GM12865 (cell line): ENCODE results near the gene TRRAP.
"Not testable (repeated sequence)": the region's sequence is repeated elsewhere in the genome, so short reads cannot be mapped to it uniquely, and the experiment has no call there.

ENCODE experiments used
- DNase-seq: peaks from one replicate; pipeline ENCODE4 v3.0.0; 2010; ENCODE audit warnings: low read depth
- H3K4me3 ChIP-seq: 2 replicates; pipeline ENCODE4 v1.5.1; 2011; ENCODE audit warnings: mild to moderate bottlenecking, low read depth, low read length, control low read depth
- CTCF ChIP-seq: IDR thresholded peaks from 2 replicates; pipeline ENCODE4 v1.5.1; 2011; ENCODE audit warnings: low read length, control low read depth, low read depth, inconsistent platforms; ENCODE audit not compliant: insufficient read depth; ENCODE audit errors: missing control alignments

TRRAP gene

DNA sequence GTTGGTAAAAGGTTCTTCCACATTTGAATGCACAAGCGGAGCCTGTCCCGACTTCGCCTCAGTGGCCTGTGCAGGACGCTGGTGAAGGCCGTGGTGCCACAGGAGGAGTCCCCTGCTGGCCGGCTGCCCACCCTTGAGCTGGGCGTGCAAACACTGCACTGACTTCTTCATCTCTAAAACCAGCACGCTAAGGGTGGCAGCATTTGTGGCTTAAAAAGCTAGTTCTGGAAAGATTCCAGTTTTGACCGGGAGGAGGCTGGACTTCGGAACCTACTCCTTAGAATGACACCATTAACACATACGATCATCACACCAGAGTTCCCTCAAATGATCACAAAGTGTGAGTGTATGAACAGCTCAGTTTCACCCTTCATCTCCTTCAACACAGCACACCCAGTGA, 163.2 kb downstream of the TRRAP start:
- no peak overlapping the region for H3K4me3 ChIP-seq
- TF ChIP-seq CTCF: no peak
- DNase-seq: no peak

DNA sequence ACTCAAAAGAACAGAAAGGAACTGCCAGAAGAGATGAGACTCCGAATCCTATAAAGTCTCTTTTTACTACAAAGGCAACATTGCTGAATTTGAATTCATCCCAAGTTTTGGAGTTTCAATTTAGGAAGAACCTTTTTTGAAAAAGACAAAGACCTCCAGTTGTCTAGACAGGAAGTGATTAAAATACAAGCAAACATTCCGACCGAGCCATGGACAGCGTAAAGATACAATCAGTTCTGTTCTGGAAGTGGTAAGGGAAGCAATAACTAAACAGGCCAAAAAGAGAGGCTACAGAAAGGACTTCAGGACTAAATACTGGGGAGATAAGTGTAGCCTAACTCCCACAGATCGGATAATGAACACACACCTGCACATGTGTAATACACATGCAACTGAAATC, 164.6 kb downstream of the TRRAP start:
- no peak overlapping the region for H3K4me3 ChIP-seq
- TF ChIP-seq CTCF: no peak
- no peak for DNase-seq

- not testable (repeated sequence) for DNase-seq, H3K4me3 ChIP-seq
Observed at GRCh38 chr7:99044858-99045257, 166.5 kb downstream of the TRRAP start.

DNA sequence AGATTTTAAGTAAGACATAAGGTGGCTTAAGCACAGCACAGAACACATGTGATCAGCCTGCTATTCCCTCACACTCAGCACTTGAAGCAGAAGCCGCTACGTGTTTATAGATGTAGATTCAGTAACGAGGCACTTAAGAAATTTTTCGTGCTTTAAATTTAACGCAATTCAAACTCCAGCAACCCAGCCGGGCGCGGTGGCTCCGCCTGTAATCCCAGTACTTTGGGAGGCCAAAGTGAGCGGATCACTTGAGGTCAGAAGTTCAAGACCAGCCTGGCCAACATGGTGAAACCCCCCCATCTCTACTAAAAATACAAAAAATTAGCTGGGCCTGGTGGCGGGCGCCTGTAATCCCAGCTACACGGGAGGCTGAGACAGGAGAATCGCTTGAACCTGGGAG, 167.9 kb downstream of the TRRAP start:
- DNase-seq, H3K4me3 ChIP-seq: not testable (repeated sequence)

DNA sequence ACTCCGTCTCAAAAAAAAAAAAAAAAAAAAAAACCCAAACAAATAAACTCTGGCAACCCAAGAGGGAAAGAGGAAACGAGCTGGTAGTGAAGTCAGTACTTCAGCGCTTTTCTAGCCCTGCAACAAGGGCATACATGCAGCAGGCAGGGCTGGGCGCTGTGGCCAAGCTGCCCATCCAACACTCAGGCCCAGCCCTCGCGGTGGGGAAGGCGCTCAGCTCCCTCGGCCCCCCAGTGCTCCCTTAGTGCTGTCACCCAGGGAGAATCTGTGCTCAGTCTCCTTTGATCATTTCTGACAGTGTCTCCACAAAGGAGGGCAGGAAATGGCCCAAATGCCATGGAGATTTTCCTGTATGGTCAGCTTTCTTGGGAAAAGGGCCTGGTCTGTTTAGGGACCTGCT, 168.4 kb downstream of the TRRAP start:
- no peak for DNase-seq
- no peak overlapping the region for H3K4me3 ChIP-seq
- no peak for TF ChIP-seq CTCF

GRCh38 chr7:99047526-99048077, 169.3 kb downstream of the TRRAP start:
- no peak for DNase-seq
- H3K4me3 ChIP-seq: no peak overlapping the region
- TF ChIP-seq CTCF: no peak

DNA sequence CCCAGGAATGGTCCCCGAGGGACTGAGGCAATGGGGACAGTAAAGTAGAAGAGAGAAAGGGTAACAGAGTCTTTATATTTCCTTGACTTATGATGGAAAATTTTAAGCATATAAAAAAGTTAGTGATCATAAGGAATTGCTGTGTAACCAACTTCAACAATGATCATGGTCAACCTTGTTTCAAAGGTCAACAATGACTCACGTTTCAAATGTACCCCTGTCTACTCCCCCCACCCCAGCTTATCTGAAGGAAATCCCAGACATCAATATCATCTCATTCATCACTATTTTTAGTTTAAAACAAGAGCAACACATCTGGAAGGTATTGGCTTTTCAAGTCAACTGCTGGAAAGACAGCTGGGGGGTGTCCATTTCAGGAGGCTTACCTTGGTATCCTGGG, 172.6 kb downstream of the TRRAP start:
- TF ChIP-seq CTCF: no peak
- H3K4me3 ChIP-seq: no peak overlapping the region
- DNase-seq: no peak

DNA sequence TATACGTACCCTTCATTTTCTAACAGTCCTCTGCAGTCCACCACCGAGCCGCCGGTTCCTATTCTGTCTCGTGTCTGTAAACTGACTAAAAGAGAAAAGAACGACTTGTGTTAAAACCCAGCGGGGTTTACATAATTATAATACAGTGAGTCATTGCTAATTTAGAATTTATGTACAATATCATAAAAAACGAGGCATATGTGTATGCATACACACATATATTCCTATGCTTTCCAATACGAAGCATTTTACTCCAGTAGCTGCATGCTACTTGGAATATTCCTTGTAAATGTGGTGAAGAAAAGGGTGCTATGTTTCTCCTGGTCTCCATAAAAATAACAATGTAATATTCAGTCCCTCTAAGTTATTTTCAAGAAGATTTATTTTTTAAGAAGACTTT, 176.4 kb downstream of the TRRAP start:
- TF ChIP-seq CTCF: no peak
- DNase-seq: no peak
- no peak overlapping the region for H3K4me3 ChIP-seq
